Ramos (cell line): ENCODE data around the gene MMD2.
"Not testable (repeated sequence)": the region's sequence is repeated elsewhere in the genome, so short reads cannot be mapped to it uniquely, and the experiment has no call there.

Source experiments
- in situ Hi-C: fragments of 300-500 bp; cut with MboI; formaldehyde crosslinking; loops from one replicate; pipeline ENCODE4 v1.14.3; 2022; ENCODE audit warnings: low sequenced_read_pairs; ENCODE audit not compliant: unreplicated experiment

MMD2 gene

GRCh38 chr7:4904346-4904745 lies 54.6 kb downstream of the MMD2 start:
- in situ Hi-C loops: no loop called here

- in situ Hi-C loops: no loop called here
These were observed 63.2 kb downstream of the MMD2 start for GRCh38 chr7:4895766-4896165.

GRCh38 chr7:4894482-4894881 lies 64.5 kb downstream of the MMD2 start:
- in situ Hi-C loops: no loop called here

- in situ Hi-C loops: no loop called here
These were observed 65.0 kb downstream of the MMD2 start for GRCh38 chr7:4893929-4894475.

GRCh38 chr7:4893188-4893587 lies 65.8 kb downstream of the MMD2 start:
- in situ Hi-C loops: not testable (repeated sequence)

GRCh38 chr7:4891522-4891921 lies 67.5 kb downstream of the MMD2 start:
- in situ Hi-C loops: not testable (repeated sequence)

GRCh38 chr7:4889682-4890081 lies 69.3 kb downstream of the MMD2 start:
- in situ Hi-C loops: no loop called here

GRCh38 chr7:4888161-4888560 lies 70.8 kb downstream of the MMD2 start:
- in situ Hi-C loops: no loop called here

GRCh38 chr7:4886671-4887070 lies 72.3 kb downstream of the MMD2 start:
- in situ Hi-C loops: no loop called here

GRCh38 chr7:4885317-4885807 lies 73.6 kb downstream of the MMD2 start:
- in situ Hi-C loops: no loop called here

- in situ Hi-C loops: no loop called here
These were observed 74.8 kb downstream of the MMD2 start for GRCh38 chr7:4884164-4884563.

- in situ Hi-C loops: no loop called here
These were observed 75.4 kb downstream of the MMD2 start, which contains the start of gene RADIL for GRCh38 chr7:4883372-4884144. Gene RADIL (minus strand): TSS chr7:4883716. CDS start chr7:4878139, 5,577 bp downstream.

- in situ Hi-C loops: no loop called here
These were observed 76.0 kb downstream of the MMD2 start for GRCh38 chr7:4883033-4883371.

GRCh38 chr7:4882169-4883032 lies 76.6 kb downstream of the MMD2 start:
- in situ Hi-C loops: no loop called here

- in situ Hi-C loops: no loop called here
These were observed 78.8 kb downstream of the MMD2 start for GRCh38 chr7:4880218-4880617.

GRCh38 chr7:4879396-4880081 lies 79.4 kb downstream of the MMD2 start:
- in situ Hi-C loops: no loop called here

- in situ Hi-C loops: no loop called here
These were observed 80.4 kb downstream of the MMD2 start for GRCh38 chr7:4878336-4879335.

- in situ Hi-C loops: no loop called here
These were observed 82.4 kb downstream of the MMD2 start for GRCh38 chr7:4876586-4876985.

GRCh38 chr7:4875391-4875790 lies 83.6 kb downstream of the MMD2 start:
- in situ Hi-C loops: no loop called here
